ENCODE measurements around the gene EIF2S2. TPM values are rescaled to one million over a fixed set of nuclear protein-coding genes. Genes with fewer than 3 reads are reported as not detected.
A peak's percentile ranks its signal among the peaks of the same experiment; 100 is the strongest.
"Not testable (repeated sequence)": the region's sequence is repeated elsewhere in the genome, so short reads cannot be mapped to it uniquely, and the experiment has no call there.

EIF2S2 gene, protein sequence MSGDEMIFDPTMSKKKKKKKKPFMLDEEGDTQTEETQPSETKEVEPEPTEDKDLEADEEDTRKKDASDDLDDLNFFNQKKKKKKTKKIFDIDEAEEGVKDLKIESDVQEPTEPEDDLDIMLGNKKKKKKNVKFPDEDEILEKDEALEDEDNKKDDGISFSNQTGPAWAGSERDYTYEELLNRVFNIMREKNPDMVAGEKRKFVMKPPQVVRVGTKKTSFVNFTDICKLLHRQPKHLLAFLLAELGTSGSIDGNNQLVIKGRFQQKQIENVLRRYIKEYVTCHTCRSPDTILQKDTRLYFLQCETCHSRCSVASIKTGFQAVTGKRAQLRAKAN
- total RNA-seq = 100 to 1,000 TPM; 106 to 144 TPM
- polyA plus RNA-seq (2013, experiment 1 of 2) = 89.9 TPM
- 86.4 TPM for polyA plus RNA-seq (2013, experiment 2 of 2)
- long read RNA-seq, experiment 1, transcript EIF2S2-201 (9 exons, 2,656 nt) = major isoform, 88 of 149 reads
- long read RNA-seq, experiment 1, partial matches to known transcripts = 47 of 149 reads
- long read RNA-seq, experiment 1, other reads (novel, unspliced or antisense) = 14 of 149 reads
- long read RNA-seq, experiment 2, transcript EIF2S2-201 (9 exons, 2,656 nt) = major isoform, 455 of 500 reads
- long read RNA-seq, experiment 2, partial matches to known transcripts = 31 of 500 reads
- long read RNA-seq, experiment 2, other reads (novel, unspliced or antisense) = 14 of 500 reads
- long read RNA-seq, experiment 3, transcript EIF2S2-201 (9 exons, 2,656 nt) = major isoform, 193 of 254 reads
- long read RNA-seq, experiment 3, partial matches to known transcripts = 34 of 254 reads
- long read RNA-seq, experiment 3, other reads (novel, unspliced or antisense) = 27 of 254 reads
- long read RNA-seq, experiment 4, transcript EIF2S2-201 (9 exons, 2,656 nt) = major isoform, 474 of 512 reads
- long read RNA-seq, experiment 4, partial matches to known transcripts = 14 of 512 reads
- long read RNA-seq, experiment 4, other reads (novel, unspliced or antisense) = 24 of 512 reads

DNA sequence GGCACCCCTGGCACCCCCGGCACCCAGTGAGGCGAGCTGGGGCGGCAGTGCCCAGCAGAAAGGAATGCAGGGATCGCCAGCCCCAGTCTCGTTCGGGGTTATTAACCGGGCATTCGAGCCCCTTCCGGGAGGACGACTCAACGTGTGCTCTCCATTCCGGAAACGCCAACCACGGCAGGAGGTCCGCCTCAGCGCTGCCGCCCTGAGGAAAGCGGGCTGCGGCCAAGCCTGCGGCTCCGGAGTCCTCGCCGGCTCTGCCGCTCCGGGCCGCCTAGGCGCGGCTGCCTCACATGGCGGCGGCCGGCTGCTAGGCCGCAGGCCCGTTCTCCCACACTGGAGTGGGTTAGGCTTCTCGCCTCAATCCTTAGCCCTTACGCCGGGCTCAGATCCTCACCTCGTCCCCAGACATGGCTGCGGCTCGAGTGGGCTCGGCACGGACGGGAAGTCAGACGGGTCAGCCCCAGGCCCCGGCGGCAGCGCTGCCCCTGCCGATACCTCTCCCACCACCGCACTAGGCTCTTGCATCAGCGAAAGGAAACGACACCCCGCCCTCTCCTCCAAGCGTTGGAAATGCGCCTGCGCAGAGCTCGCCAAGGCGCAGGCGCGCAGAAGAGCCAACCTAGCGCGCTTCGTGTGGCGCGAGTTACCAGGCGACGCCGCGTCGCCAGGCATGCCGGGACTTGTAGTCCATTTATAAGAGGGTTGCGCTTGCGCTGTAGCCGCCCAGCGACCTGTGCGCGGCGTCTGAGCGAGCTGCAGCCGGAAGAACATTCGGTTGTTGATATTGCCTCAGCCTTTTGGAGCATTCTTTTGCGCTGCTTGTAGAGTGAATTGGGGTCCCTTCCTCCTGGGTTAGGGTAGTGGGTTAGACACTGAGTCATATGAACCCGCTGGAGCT is at the start of gene EIF2S2:
EIF2S2 (minus strand) TSS at position 542 of the 898 bp plus-strand sequence; CDS start at position 409, 133 bp downstream.
- H3K36me3 ChIP-seq (ENCODE audit: control insufficient read depth, insufficient read depth, low read length) = peaks cover 28% of the 10 kb centered on the region
- H3K4me1 ChIP-seq (ENCODE audit: control insufficient read depth, insufficient read depth, low read length) = no peaks in the 10 kb centered on the region
- peak within 1 kb of the TSS; percentile 90 for H3K4me3 ChIP-seq (ENCODE audit: low read length)
- peaks cover 25% of the 10 kb centered on the region for H3K36me3 Mint-ChIP-seq (ENCODE audit: low read depth)
- H3K27me3 ChIP-seq (ENCODE audit: control insufficient read depth, insufficient read depth, low read length, poor library complexity, severe bottlenecking) = no peaks in the 10 kb centered on the region
- peak within 1 kb of the TSS; percentile 89 for H3K4me3 Mint-ChIP-seq
- H3K27me3 Mint-ChIP-seq (ENCODE audit: insufficient read depth) = peaks cover 3% of the 10 kb centered on the region
- H3K27ac Mint-ChIP-seq = peak within 1 kb of the TSS; percentile 98
- TF ChIP-seq, protein P1, sequence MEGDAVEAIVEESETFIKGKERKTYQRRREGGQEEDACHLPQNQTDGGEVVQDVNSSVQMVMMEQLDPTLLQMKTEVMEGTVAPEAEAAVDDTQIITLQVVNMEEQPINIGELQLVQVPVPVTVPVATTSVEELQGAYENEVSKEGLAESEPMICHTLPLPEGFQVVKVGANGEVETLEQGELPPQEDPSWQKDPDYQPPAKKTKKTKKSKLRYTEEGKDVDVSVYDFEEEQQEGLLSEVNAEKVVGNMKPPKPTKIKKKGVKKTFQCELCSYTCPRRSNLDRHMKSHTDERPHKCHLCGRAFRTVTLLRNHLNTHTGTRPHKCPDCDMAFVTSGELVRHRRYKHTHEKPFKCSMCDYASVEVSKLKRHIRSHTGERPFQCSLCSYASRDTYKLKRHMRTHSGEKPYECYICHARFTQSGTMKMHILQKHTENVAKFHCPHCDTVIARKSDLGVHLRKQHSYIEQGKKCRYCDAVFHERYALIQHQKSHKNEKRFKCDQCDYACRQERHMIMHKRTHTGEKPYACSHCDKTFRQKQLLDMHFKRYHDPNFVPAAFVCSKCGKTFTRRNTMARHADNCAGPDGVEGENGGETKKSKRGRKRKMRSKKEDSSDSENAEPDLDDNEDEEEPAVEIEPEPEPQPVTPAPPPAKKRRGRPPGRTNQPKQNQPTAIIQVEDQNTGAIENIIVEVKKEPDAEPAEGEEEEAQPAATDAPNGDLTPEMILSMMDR (conservative IDR thresholded peaks at IDR 0.05) = peak; percentile 32
- peaks cover 22% of the 10 kb centered on the region for H3K4me1 Mint-ChIP-seq
- no peaks in the 10 kb centered on the region for H3K9me3 Mint-ChIP-seq
- peak; percentile 98 for DNase-seq
- H3K27ac ChIP-seq (ENCODE audit: low read depth, low read length) = peak within 1 kb of the TSS; percentile 97
- peak within 1 kb of the TSS; percentile 97 for H3K9ac ChIP-seq (ENCODE audit: extremely low read depth, low read length, poor library complexity, severe bottlenecking)
- 0% methylated on average over 49 to 81 of the region's 81 CpGs for WGBS, 2 experiments (ENCODE audit: insufficient coverage in 1 of 2, insufficient read length in 1 of 2)
- H3K9me3 ChIP-seq (ENCODE audit: control insufficient read depth, low read length) = no peaks in the 10 kb centered on the region

DNA sequence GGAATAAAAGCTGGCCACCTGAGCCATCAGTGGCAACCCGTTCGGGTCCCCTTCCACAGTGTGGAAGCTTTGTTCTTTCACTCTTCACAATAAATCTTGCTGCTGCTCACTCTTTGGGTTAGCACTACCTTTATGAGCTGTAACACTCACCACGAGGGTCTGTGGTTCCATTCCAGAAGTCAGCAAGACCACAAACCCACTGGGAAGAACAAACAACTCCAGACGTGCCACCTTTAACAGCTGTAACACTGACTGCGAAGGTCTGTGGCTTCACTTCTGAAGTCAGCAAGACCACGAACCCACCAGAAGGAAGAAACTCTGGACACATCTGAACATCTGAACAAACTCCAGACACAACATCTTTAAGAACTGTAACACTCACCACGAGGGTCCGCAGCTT is 45.7 kb upstream of the EIF2S2 start:
- H3K27me3 Mint-ChIP-seq (ENCODE audit: insufficient read depth); H3K36me3 Mint-ChIP-seq (ENCODE audit: low read depth); H3K27ac Mint-ChIP-seq; H3K36me3 ChIP-seq (ENCODE audit: control insufficient read depth, insufficient read depth, low read length); H3K9ac ChIP-seq (ENCODE audit: extremely low read depth, low read length, poor library complexity, severe bottlenecking); H3K9me3 ChIP-seq (ENCODE audit: control insufficient read depth, low read length); H3K27me3 ChIP-seq (ENCODE audit: control insufficient read depth, insufficient read depth, low read length, poor library complexity, severe bottlenecking); H3K27ac ChIP-seq (ENCODE audit: low read depth, low read length); H3K4me3 Mint-ChIP-seq; DNase-seq: not testable (repeated sequence)
- peaks cover 49% of the 10 kb centered on the region for H3K4me1 Mint-ChIP-seq
- peaks cover 11% of the 10 kb centered on the region for H3K4me1 ChIP-seq (ENCODE audit: control insufficient read depth, insufficient read depth, low read length)
- peak overlapping the region; percentile 49 for H3K4me3 ChIP-seq (ENCODE audit: low read length)
- WGBS, 2 experiments (ENCODE audit: insufficient coverage in 1 of 2, insufficient read length in 1 of 2) = 84 to 90% methylated on average over 3 to 8 of the region's 8 CpGs
- peaks cover 20% of the 10 kb centered on the region for H3K9me3 Mint-ChIP-seq

DNA sequence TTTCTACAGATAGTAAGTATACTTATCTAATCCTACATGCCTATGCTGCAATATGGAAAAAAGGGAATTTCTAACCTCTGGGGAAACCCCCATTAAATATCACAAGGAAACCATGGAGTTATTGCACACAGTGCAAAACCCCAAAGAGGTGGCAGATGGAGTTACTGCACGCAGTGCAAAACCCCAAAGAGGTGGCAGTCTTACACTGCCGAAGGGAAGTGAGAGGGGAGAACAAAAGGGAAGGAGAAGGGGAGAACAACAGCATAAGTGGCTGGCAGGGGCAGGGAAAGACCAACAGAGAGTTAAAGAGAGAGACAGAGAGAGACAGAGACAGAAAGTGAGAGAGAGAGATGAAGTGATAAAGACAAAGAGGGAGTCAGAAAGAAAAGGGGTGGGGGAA is 43.8 kb upstream of the EIF2S2 start:
- peaks cover 5% of the 10 kb centered on the region for H3K27me3 Mint-ChIP-seq (ENCODE audit: insufficient read depth)

DNA sequence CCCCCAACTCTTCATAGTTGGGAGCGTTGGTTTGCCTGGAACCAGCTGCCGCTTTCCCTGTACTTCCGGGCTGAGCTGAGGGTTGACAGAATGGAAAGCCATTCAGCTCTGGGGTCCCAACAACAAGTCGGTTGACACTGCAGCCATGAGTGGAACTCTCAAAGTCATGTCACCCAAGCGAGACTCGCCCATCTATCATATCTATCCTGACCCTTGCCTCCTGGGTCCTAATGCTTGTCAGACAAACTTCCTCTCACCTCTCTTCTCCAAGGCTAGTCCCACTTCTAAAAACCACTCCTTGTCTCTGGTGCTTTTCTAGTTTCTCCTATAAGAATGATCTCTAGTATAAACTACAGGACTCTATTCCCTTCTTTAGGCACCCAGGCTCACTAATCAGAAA is 41.1 kb upstream of the EIF2S2 start:
- H3K36me3 Mint-ChIP-seq (ENCODE audit: low read depth); H3K27me3 ChIP-seq (ENCODE audit: control insufficient read depth, insufficient read depth, low read length, poor library complexity, severe bottlenecking); DNase-seq; H3K9ac ChIP-seq (ENCODE audit: extremely low read depth, low read length, poor library complexity, severe bottlenecking); H3K36me3 ChIP-seq (ENCODE audit: control insufficient read depth, insufficient read depth, low read length); H3K27me3 Mint-ChIP-seq (ENCODE audit: insufficient read depth); H3K27ac ChIP-seq (ENCODE audit: low read depth, low read length): not testable (repeated sequence)
- peak overlapping the region; percentile 13 for H3K27ac Mint-ChIP-seq
- peaks cover 25% of the 10 kb centered on the region for H3K9me3 Mint-ChIP-seq
- peaks cover 12% of the 10 kb centered on the region for H3K9me3 ChIP-seq (ENCODE audit: control insufficient read depth, low read length)
- WGBS, 2 experiments (ENCODE audit: insufficient coverage in 1 of 2, insufficient read length in 1 of 2) = 84 to 86% methylated on average over 6 of the region's 6 CpGs
- peak overlapping the region; percentile 25 for H3K4me3 Mint-ChIP-seq
- H3K4me3 ChIP-seq (ENCODE audit: low read length) = peak overlapping the region; percentile 53
- H3K4me1 ChIP-seq (ENCODE audit: control insufficient read depth, insufficient read depth, low read length) = peaks cover 14% of the 10 kb centered on the region
- peaks cover 65% of the 10 kb centered on the region for H3K4me1 Mint-ChIP-seq

More for the DNA sequence above, 43.8 kb upstream of the EIF2S2 start:
- H3K9me3 ChIP-seq (ENCODE audit: control insufficient read depth, low read length) = peaks cover 12% of the 10 kb centered on the region
- peak overlapping the region; percentile 41 for H3K4me3 ChIP-seq (ENCODE audit: low read length)
- H3K36me3 ChIP-seq (ENCODE audit: control insufficient read depth, insufficient read depth, low read length) = no peaks in the 10 kb centered on the region
- peaks cover 30% of the 10 kb centered on the region for H3K9me3 Mint-ChIP-seq
- WGBS, 2 experiments (ENCODE audit: insufficient coverage in 1 of 2, insufficient read length in 1 of 2) = 77 to 82% methylated on average over 2 of the region's 2 CpGs
- H3K27ac Mint-ChIP-seq = peak overlapping the region; percentile 78
- no peak overlapping the region for H3K9ac ChIP-seq (ENCODE audit: extremely low read depth, low read length, poor library complexity, severe bottlenecking)
- peak overlapping the region; percentile 2 for H3K4me3 Mint-ChIP-seq
- TF ChIP-seq, protein P1 (conservative IDR thresholded peaks at IDR 0.05) = no peak
- H3K27ac ChIP-seq (ENCODE audit: low read depth, low read length) = no peak overlapping the region
- peaks cover 7% of the 10 kb centered on the region for H3K36me3 Mint-ChIP-seq (ENCODE audit: low read depth)
- H3K27me3 ChIP-seq (ENCODE audit: control insufficient read depth, insufficient read depth, low read length, poor library complexity, severe bottlenecking) = no peaks in the 10 kb centered on the region
- no peak for DNase-seq
- peaks cover 53% of the 10 kb centered on the region for H3K4me1 Mint-ChIP-seq
- peaks cover 11% of the 10 kb centered on the region for H3K4me1 ChIP-seq (ENCODE audit: control insufficient read depth, insufficient read depth, low read length)

DNA sequence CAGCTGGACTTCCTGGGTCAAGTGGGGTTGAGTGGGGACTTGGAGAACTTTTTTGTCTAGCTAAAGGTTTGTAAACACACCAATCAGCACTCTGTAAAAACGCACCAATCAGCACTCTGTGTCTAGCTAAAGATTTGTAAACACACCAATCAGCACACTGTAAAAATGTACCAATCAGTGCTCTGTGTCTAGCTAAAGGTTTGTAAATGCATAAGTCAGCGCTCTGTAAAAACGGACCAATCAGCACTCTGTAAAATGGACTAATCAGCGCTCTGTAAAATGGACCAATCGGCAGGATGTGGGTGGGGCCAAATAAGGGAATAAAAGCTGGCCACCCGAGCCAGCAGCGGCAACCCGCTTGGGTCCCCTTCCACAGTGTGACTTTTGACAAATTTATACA is 40.0 kb upstream of the EIF2S2 start:
- not testable (repeated sequence) for DNase-seq; H3K27ac Mint-ChIP-seq; H3K4me3 ChIP-seq (ENCODE audit: low read length); H3K27me3 ChIP-seq (ENCODE audit: control insufficient read depth, insufficient read depth, low read length, poor library complexity, severe bottlenecking); H3K36me3 Mint-ChIP-seq (ENCODE audit: low read depth); H3K4me3 Mint-ChIP-seq; H3K9me3 ChIP-seq (ENCODE audit: control insufficient read depth, low read length); H3K9ac ChIP-seq (ENCODE audit: extremely low read depth, low read length, poor library complexity, severe bottlenecking); H3K36me3 ChIP-seq (ENCODE audit: control insufficient read depth, insufficient read depth, low read length); H3K27ac ChIP-seq (ENCODE audit: low read depth, low read length); H3K27me3 Mint-ChIP-seq (ENCODE audit: insufficient read depth)
- Mint-ChIP-seq H3K4me1 (peaks cover 64% of the 10 kb centered on the region), H3K9me3 (peaks cover 15% of the 10 kb centered on the region)
- H3K4me1 ChIP-seq (ENCODE audit: control insufficient read depth, insufficient read depth, low read length) = peaks cover 14% of the 10 kb centered on the region
- 93% methylated on average over 7 to 8 of the region's 8 CpGs for WGBS, 2 experiments (ENCODE audit: insufficient coverage in 1 of 2, insufficient read length in 1 of 2)

Measured in endodermal cell (in vitro differentiated cells).